DND-41 (cell line): ENCODE data around the gene MAGI3.

Experiments used
- CTCF ChIP-seq: IDR thresholded peaks from 2 replicates; pipeline ENCODE4 v1.5.1; 2012; ENCODE audit warnings: borderline replicate concordance, low read length, moderate library complexity, mild to moderate bottlenecking; ENCODE audit not compliant: poor library complexity, severe bottlenecking; ENCODE audit errors: extremely low read depth
- EZH2 ChIP-seq: IDR thresholded peaks from 3 replicates; pipeline ENCODE4 v1.6.1; 2012; ENCODE audit warnings: borderline replicate concordance, low read depth, mild to moderate bottlenecking, moderate library complexity, low read length, inconsistent platforms; ENCODE audit not compliant: severe bottlenecking

DNA sequence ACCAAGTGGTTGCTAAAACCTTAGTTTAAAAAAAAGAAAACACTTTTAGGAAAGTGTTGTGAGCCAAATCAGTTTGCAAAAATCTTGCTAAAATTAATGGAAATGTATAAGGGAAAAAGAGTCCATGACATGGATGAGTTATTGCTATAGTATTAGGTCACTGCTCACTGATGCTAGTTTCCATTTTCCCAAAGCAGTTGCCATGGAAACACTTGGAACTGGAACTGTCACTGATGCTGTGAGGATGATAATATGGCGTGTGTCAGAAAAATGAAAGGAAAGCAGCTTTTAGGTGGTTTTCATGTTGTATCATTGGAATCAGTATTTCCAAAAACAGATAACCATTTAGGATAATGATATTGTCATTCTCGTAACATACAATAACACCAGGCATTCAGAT, 264.6 kb downstream of the MAGI3 start:
- TF ChIP-seq CTCF (no peak), EZH2 (no peak)
